Measurements from ENCODE around the gene PDE6B. TPM values are rescaled to one million over a fixed set of nuclear protein-coding genes. Genes with fewer than 3 reads are reported as not detected.

Gene PDE6B
- total and polyA plus RNA-seq, 2 of the 13 experiments (the other 11 are each of a cell fraction or from before 2014, with no cell fraction given): 0.38 to 0.40 TPM

DNA sequence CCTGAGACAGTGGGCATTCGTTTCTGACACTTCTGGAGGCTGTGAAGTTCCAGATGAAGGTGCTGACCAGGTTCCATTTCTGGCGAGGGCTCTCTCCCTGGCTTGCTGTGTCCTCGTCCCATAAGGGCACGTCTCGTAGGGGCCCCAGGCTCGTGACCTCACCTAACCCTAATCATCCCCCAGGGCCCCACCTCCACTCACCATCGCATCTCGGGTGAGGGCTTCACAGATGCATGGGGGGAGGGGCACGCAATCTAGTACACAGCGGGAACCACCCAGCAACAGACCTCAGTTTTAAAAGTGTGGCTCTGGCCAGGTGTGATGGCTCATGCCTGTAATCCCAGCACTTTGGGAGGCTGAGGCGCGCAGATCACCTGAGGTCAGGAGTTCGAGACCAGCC, 22.1 kb downstream of the PDE6B start:
- intact Hi-C loops (cut with micrococcal nuclease; ENCODE audit: unreplicated experiment) (no loop called here), in situ Hi-C loops (cut with HindIII; ENCODE audit: extremely low pct_ligation_motif_present, low pct_unique_long_range_greater_than_20kb) (no loop called here)
- WGBS (ENCODE audit: low lambda C conversion rate): 52% methylated on average over 12 of the region's 13 CpGs
- H4K20me1 ChIP-seq (ENCODE audit: insufficient read depth, low read length): no peaks in the 10 kb centered on the region
- no peak overlapping the region for H3K4me3 ChIP-seq (replicated peaks in 1 of 3; ENCODE audit: insufficient read depth in 1 of 3, low read depth in 2 of 3, low read length in 3 of 3)
- H3K27ac ChIP-seq (ENCODE audit: extremely low read length, insufficient read depth, low read length): no peak overlapping the region
- ChIA-PET POLR2A (no interaction called here), CTCF (ENCODE audit: low intra/inter-chr PET ratio, low total read pairs) (no interaction called here)
- no peaks in the 10 kb centered on the region for H3K9me3 ChIP-seq (ENCODE audit: low read length)
- no peaks in the 10 kb centered on the region for H3K79me2 ChIP-seq (ENCODE audit: insufficient read depth, low read length)
- no peak for TF ChIP-seq FOXC1 (CRISPR knock-in tag; IDR thresholded peaks at IDR 0.05; ENCODE audit: borderline replicate concordance)
- TF ChIP-seq, protein P1, sequence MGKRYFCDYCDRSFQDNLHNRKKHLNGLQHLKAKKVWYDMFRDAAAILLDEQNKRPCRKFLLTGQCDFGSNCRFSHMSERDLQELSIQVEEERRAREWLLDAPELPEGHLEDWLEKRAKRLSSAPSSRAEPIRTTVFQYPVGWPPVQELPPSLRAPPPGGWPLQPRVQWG (CRISPR knock-in tag; IDR thresholded peaks at IDR 0.05; ENCODE audit: borderline replicate concordance, low read depth): no peak
- TF ChIP-seq ZFYVE20 (CRISPR knock-in tag; IDR thresholded peaks at IDR 0.05; ENCODE audit: borderline replicate concordance, low read depth): no peak
- no peak for TF ChIP-seq KDM6A (CRISPR knock-in tag; IDR thresholded peaks at IDR 0.05; ENCODE audit: low read depth)
- no peak for TF ChIP-seq ZNF430 (CRISPR knock-in tag; IDR thresholded peaks at IDR 0.05)
- no peak for TF ChIP-seq PRMT3 (CRISPR knock-in tag; IDR thresholded peaks at IDR 0.05; ENCODE audit: borderline replicate concordance, low read depth)
- no peak for TF ChIP-seq ZNF776 (CRISPR knock-in tag; IDR thresholded peaks at IDR 0.05)
- TF ChIP-seq, protein P2, sequence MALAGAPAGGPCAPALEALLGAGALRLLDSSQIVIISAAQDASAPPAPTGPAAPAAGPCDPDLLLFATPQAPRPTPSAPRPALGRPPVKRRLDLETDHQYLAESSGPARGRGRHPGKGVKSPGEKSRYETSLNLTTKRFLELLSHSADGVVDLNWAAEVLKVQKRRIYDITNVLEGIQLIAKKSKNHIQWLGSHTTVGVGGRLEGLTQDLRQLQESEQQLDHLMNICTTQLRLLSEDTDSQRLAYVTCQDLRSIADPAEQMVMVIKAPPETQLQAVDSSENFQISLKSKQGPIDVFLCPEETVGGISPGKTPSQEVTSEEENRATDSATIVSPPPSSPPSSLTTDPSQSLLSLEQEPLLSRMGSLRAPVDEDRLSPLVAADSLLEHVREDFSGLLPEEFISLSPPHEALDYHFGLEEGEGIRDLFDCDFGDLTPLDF (CRISPR knock-in tag; IDR thresholded peaks at IDR 0.05): no peak
- no peak for TF ChIP-seq TGIF2 (CRISPR knock-in tag; IDR thresholded peaks at IDR 0.05)
- TF ChIP-seq KLF13 (CRISPR knock-in tag; IDR thresholded peaks at IDR 0.05): no peak
- peaks cover 12 to 45% of the 10 kb centered on the region in 2 experiments for H3K27me3 ChIP-seq (ENCODE audit: control insufficient read depth in 1 of 2, insufficient read depth in 2 of 2, low read length in 2 of 2)
- peaks cover 35% of the 10 kb centered on the region for H3K4me1 ChIP-seq (ENCODE audit: insufficient read depth, low read length)
- no TSS peak for BruUV-seq (replicated peaks)
- no peak overlapping the region for H3K4me2 ChIP-seq (ENCODE audit: low read depth, low read length)
- no peak overlapping the region for H2AFZ ChIP-seq (ENCODE audit: low read length)
- no peak overlapping the region for H3K9ac ChIP-seq (ENCODE audit: insufficient read depth, low read depth, low read length)
- FAIRE-seq (no peak), DNase-seq (ENCODE audit: low spot score) (no peak), ATAC-seq (no peak)
- H3K36me3 ChIP-seq (replicated peaks in 1 of 2; ENCODE audit: control insufficient read depth in 1 of 2, insufficient read depth in 2 of 2, low read length in 2 of 2): no peaks in the 10 kb centered on the region
